ENCODE data around the gene DUS1L. TPM values are rescaled to one million over a fixed set of nuclear protein-coding genes. Genes with fewer than 3 reads are reported as not detected.

DUS1L gene
- total RNA-seq, 1 donor from 2014 or later: 64.0 TPM

DNA sequence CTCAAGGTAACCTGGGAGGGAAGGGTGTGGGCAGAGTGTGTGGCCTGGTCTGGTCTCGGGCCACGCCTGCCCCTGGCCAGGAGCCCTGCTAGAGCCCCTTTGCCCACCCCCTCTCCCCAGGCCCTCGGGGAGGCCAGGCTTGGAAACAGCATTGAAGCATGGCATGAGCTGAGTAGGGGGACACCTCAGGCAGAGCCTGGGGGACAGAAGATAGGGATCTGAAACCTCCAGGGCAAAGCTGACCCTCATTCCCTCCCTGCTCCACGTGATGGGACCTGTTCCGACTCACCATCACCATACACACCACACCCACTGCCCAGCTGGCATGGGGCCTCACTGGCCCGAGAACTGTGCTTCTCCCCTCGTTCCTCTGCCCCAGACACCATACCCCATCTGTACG, 16.5 kb downstream of the DUS1L start:
- TF ChIP-seq, protein P1, sequence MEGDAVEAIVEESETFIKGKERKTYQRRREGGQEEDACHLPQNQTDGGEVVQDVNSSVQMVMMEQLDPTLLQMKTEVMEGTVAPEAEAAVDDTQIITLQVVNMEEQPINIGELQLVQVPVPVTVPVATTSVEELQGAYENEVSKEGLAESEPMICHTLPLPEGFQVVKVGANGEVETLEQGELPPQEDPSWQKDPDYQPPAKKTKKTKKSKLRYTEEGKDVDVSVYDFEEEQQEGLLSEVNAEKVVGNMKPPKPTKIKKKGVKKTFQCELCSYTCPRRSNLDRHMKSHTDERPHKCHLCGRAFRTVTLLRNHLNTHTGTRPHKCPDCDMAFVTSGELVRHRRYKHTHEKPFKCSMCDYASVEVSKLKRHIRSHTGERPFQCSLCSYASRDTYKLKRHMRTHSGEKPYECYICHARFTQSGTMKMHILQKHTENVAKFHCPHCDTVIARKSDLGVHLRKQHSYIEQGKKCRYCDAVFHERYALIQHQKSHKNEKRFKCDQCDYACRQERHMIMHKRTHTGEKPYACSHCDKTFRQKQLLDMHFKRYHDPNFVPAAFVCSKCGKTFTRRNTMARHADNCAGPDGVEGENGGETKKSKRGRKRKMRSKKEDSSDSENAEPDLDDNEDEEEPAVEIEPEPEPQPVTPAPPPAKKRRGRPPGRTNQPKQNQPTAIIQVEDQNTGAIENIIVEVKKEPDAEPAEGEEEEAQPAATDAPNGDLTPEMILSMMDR (IDR thresholded peaks at IDR 0.05): no peak
- H3K27me3 Mint-ChIP-seq (ENCODE audit: low read depth): no peaks in the 10 kb centered on the region
- no peak overlapping the region for H3K27ac Mint-ChIP-seq (ENCODE audit: unreplicated experiment)
- peaks cover 17% of the 10 kb centered on the region for H3K4me1 Mint-ChIP-seq (ENCODE audit: low read depth)
- H3K36me3 Mint-ChIP-seq (ENCODE audit: low read depth): peaks cover 10% of the 10 kb centered on the region
- DNase-seq (ENCODE audit: low spot score): no peak
- peak overlapping the region; percentile 9 for H3K4me3 Mint-ChIP-seq (ENCODE audit: unreplicated experiment)
- no peaks in the 10 kb centered on the region for H3K9me3 Mint-ChIP-seq (ENCODE audit: low read depth)

DNA sequence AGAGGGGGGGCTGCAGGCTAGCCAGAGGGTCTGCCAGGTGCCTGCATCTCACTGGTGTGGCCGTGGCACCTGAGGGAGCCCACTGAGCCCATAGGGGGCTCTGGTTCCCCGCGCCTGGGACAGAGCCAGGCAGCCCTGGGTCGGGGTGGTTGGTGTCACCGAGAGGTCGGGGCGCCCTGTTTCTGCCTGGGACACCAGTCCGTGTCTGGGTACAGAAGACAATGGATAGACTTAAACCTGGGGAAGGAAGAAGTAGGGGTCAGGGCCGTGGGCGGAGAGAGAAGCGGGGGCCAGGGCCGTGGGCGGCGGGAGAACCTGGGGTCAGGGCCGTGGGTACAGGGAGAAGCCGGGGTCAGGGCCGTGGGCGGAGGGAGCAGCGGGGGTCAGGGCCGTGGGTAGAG, 17.0 kb downstream of the DUS1L start:
- Mint-ChIP-seq H3K4me3 (ENCODE audit: unreplicated experiment) (no peak overlapping the region), H3K9me3 (ENCODE audit: low read depth) (no peaks in the 10 kb centered on the region), H3K27ac (ENCODE audit: unreplicated experiment) (no peak overlapping the region), H3K36me3 (ENCODE audit: low read depth) (peaks cover 10% of the 10 kb centered on the region), H3K4me1 (ENCODE audit: low read depth) (peaks cover 17% of the 10 kb centered on the region), H3K27me3 (ENCODE audit: low read depth) (no peaks in the 10 kb centered on the region)
- TF ChIP-seq, protein P1 (IDR thresholded peaks at IDR 0.05): no peak
- no peak for DNase-seq (ENCODE audit: low spot score)

DNA sequence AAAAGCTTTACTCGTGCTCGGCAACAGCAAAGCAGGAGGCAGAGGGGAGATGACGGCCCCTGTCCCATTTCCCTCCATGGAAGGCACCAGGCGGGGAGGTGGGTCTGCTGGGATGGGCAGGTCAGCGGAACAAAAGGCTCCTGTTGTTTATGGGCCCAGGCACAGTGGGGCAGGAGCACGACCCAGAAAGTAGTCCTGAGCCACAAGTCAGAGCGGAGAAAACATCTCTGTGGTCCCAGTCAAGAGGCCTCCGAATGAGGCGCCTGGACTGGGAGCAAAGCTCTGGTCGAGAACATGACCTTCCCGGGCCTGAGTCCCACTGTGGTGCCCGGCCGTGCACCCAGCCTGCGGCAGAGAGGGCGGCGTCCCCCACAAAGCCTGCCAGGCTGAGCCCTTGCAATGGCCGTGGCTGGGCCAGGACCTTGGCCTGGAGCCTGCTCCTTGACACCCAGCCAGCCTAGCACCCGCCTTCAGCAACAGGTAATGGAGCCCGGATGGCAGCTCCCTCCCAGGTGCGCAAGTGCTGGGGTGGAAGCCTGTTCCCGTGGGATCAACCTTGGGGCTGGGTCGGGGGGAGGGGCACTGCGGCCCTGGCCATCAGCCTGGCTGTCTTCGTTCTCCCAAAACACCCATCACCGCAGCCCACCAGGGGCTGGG, 17.6 kb downstream of the DUS1L start:
- no peak overlapping the region for H3K27ac Mint-ChIP-seq (ENCODE audit: unreplicated experiment)
- peaks cover 10% of the 10 kb centered on the region for H3K36me3 Mint-ChIP-seq (ENCODE audit: low read depth)
- no peak for DNase-seq (ENCODE audit: low spot score)
- no peaks in the 10 kb centered on the region for H3K9me3 Mint-ChIP-seq (ENCODE audit: low read depth)
- TF ChIP-seq, protein P1 (IDR thresholded peaks at IDR 0.05): no peak
- H3K4me1 Mint-ChIP-seq (ENCODE audit: low read depth): peaks cover 13% of the 10 kb centered on the region
- H3K27me3 Mint-ChIP-seq (ENCODE audit: low read depth): no peaks in the 10 kb centered on the region
- no peak overlapping the region for H3K4me3 Mint-ChIP-seq (ENCODE audit: unreplicated experiment)

DNA sequence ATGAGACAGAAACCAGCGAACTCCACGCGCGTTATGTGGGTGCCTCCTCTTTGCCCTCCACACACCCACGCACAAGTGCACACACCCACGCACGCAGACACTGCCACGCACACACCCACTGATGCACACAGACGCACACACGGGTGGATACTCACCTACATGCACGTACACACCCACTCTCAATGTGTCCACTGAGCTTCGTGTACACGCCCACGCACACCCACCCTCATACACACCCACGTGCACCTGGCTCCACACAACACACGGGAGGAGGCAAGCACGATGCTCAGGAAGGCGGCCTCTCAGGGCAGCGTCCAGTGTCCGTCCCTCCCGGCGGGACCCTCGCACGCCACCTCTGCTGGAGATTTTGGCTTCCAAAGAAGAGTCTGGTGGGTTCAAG, 18.2 kb downstream of the DUS1L start:
- no peak overlapping the region for H3K4me3 Mint-ChIP-seq (ENCODE audit: unreplicated experiment)
- no peaks in the 10 kb centered on the region for H3K27me3 Mint-ChIP-seq (ENCODE audit: low read depth)
- peaks cover 7% of the 10 kb centered on the region for H3K4me1 Mint-ChIP-seq (ENCODE audit: low read depth)
- no peak for DNase-seq (ENCODE audit: low spot score)
- no peaks in the 10 kb centered on the region for H3K9me3 Mint-ChIP-seq (ENCODE audit: low read depth)
- peaks cover 10% of the 10 kb centered on the region for H3K36me3 Mint-ChIP-seq (ENCODE audit: low read depth)
- no peak overlapping the region for H3K27ac Mint-ChIP-seq (ENCODE audit: unreplicated experiment)
- TF ChIP-seq, protein P1 (IDR thresholded peaks at IDR 0.05): no peak

DNA sequence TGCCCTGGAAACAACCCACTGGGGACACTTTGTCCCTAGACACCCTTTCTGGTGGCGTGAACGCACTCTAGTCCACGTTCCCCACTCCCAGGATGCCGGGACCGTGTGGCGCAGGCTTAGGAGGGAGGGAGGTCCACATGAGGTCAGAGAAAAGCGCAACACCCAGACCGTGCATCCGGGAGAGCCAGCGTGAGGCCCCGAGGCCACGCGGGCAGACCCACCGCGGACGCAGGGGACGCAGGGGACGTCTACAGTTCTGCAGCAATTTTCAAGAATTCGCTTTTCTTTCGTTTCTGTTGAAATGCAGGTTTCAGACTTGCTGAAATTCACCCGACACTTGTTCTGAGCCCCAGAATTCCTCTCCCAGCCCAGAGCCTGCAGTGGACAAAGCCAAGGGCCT, 18.7 kb downstream of the DUS1L start:
- no peaks in the 10 kb centered on the region for H3K9me3 Mint-ChIP-seq (ENCODE audit: low read depth)
- peaks cover 10% of the 10 kb centered on the region for H3K36me3 Mint-ChIP-seq (ENCODE audit: low read depth)
- H3K4me1 Mint-ChIP-seq (ENCODE audit: low read depth): peaks cover 7% of the 10 kb centered on the region
- H3K4me3 Mint-ChIP-seq (ENCODE audit: unreplicated experiment): no peak overlapping the region
- TF ChIP-seq, protein P1 (IDR thresholded peaks at IDR 0.05): no peak
- no peak for DNase-seq (ENCODE audit: low spot score)
- H3K27ac Mint-ChIP-seq (ENCODE audit: unreplicated experiment): no peak overlapping the region
- no peaks in the 10 kb centered on the region for H3K27me3 Mint-ChIP-seq (ENCODE audit: low read depth)
